ENCODE measurements around the gene ABCC3. TPM values are rescaled to one million over a fixed set of nuclear protein-coding genes. Genes with fewer than 3 reads are reported as not detected.

The ABCC3 gene
- total and polyA plus RNA-seq, 2 donors (not counting 3 experiments of a cell fraction or from before 2014, with no cell fraction given): 1.1 to 2.6 TPM

DNA sequence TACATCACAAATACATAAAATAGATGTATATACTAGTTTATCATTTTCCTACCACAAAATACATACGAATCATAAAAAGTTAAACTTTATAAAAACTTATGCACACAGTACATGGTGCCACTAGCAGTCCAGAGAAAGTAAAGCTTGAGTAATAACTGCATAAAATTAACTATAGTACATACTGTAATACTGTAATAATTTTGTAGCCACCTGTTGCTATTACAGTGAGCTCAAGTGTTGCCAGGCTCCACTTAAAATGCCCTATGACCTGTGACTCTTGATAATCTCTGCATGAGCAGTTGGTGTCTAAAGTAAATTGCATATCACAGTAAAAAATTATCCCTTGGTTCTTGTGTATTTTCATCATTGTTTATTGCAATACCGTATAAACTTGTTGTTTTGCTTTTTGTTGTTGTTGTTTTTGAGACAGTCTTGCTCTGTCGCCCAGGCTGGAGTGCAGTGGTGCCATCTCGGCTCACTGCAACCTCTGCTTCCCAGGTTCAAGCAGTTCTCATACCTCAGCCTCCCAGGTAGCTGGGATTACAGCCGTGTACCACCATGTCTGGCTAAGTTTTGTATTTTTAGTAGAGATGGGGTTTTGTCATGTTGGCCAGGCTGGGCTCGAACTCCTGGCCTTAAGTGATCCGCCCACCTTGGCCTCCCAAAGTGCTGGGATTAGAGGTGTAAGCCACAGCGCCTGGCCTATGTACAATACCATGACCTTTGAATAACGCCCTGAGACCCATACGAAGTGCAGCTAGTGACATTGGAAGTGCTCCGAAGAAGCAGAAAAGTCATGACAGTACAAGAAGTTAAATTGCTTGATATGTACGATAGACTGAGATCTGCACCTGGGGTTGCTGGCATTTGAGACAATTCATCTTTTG, 91.3 kb downstream of the ABCC3 start:
- POLR2A ChIA-PET: no interaction called here
- Histone ChIP-seq H2AFZ (ENCODE audit: low read depth, low read length) (no peak overlapping the region), H3K36me3 (ENCODE audit: control insufficient read depth in 2 of 2, extremely low read depth in 1 of 2, insufficient read depth in 2 of 2, low read length in 2 of 2) (no peaks in the 10 kb centered on the region), H3K9me1 (replicated peaks; ENCODE audit: control insufficient read depth, extremely low read depth, insufficient read depth, low read length) (no peaks in the 10 kb centered on the region), H3K9ac (replicated peaks; ENCODE audit: extremely low read depth, insufficient read depth, low read length) (no peak overlapping the region), H3K9me3 (replicated peaks; ENCODE audit: control insufficient read depth, insufficient read depth, low read length) (no peaks in the 10 kb centered on the region), H3K79me2 (ENCODE audit: control insufficient read depth, insufficient read depth, low read length) (peaks cover 100% of the 10 kb centered on the region), H3K4me1 (ENCODE audit: control insufficient read depth, extremely low read depth, insufficient read depth, low read length) (peaks cover 18% of the 10 kb centered on the region), H3K4me3 (replicated peaks in 1 of 3; ENCODE audit: insufficient read depth in 1 of 3, low read depth in 1 of 3, low read length in 3 of 3) (no peak overlapping the region), H3K27ac (ENCODE audit: insufficient read depth, low read depth, low read length) (no peak overlapping the region), H3K4me2 (ENCODE audit: insufficient read depth, low read length) (no peak overlapping the region), H4K20me1 (replicated peaks; ENCODE audit: control insufficient read depth, extremely low read depth, insufficient read depth, low read length) (peaks cover 18% of the 10 kb centered on the region), H3K27me3 (ENCODE audit: control insufficient read depth in 2 of 2, insufficient read depth in 2 of 2, low read length in 2 of 2) (no peaks in the 10 kb centered on the region)
- DNase-seq (ENCODE audit: low read depth, low spot score): no peak
- TF ChIP-seq POLR2A (IDR thresholded peaks at IDR 0.05; ENCODE audit: low read depth, low read length) (no peak), EZH2 (IDR thresholded peaks at IDR 0.05; ENCODE audit: borderline replicate concordance, low read depth, low read length, severe bottlenecking) (no peak), CTCF (IDR thresholded peaks at IDR 0.05; ENCODE audit: extremely low read depth in 1 of 2, insufficient read depth in 1 of 2, low read depth in 1 of 2, low read length in 2 of 2) (no peak), GATA2 (IDR thresholded peaks at IDR 0.05; ENCODE audit: insufficient read depth, insufficient read length, low read depth, low read length) (no peak), POLR2AphosphoS5 (IDR thresholded peaks at IDR 0.05; ENCODE audit: insufficient read depth, low read depth, low read length) (no peak)
- TF ChIP-seq, protein P1, sequence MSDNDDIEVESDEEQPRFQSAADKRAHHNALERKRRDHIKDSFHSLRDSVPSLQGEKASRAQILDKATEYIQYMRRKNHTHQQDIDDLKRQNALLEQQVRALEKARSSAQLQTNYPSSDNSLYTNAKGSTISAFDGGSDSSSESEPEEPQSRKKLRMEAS (IDR thresholded peaks at IDR 0.05; ENCODE audit: insufficient read depth, insufficient read length): no peak
- dilution Hi-C loops (cut with MboI; ENCODE audit: extremely low pct_ligation_motif_present, low sequenced_read_pairs): no loop called here
- CTCF ChIA-PET: interaction anchor here (0.9 kb wide), 1 partner anchor 12 kb away, joined by 3 read pairs; no protein-coding TSS in a partner anchor
- no peak for FAIRE-seq
- intact Hi-C loops (cut with micrococcal nuclease): no loop called here
- BruUV-seq (replicated peaks): no TSS peak

Measured in endothelial cell of umbilical vein (primary cell).